Right atrium auricular region (tissue), 2 donors: Measurements from ENCODE around the gene SV2A. TPM values are rescaled to one million over a fixed set of nuclear protein-coding genes. Genes with fewer than 3 reads are reported as not detected.
A peak's percentile ranks its signal among the peaks of the same experiment; 100 is the strongest.
"Not testable (repeated sequence)": the region's sequence is repeated elsewhere in the genome, so short reads cannot be mapped to it uniquely, and the experiment has no call there.

Source experiments
- DNase-seq: peaks from one replicate; pipeline ENCODE4 v3.0.0-alpha.2; 2019; ENCODE audit warnings: low spot score
- H3K27ac ChIP-seq, 2 donors: fragments of 200-600 bp; sonication (generic); 1 replicate in 1 of 2; 2 replicates in 1 of 2; pipeline ENCODE4 v1.5.1; 2016 to 2019
- H3K27me3 ChIP-seq, 2 donors: fragments of 200-600 bp; sonication (generic); one replicate each; pipeline versions ENCODE4 v1.5.1 to v1.6.0; 2017 to 2019
- H3K36me3 ChIP-seq: fragments of 200-600 bp; sonication (generic); one replicate; pipeline ENCODE4 v1.5.1; 2016
- H3K4me1 ChIP-seq, 2 donors: fragments of 200-600 bp; sonication (generic); one replicate each; pipeline versions ENCODE4 v1.5.1 to v1.6.0; 2017 to 2019
- H3K4me3 ChIP-seq, 2 donors: fragments of 200-600 bp; sonication (generic); 1 replicate in 1 of 2; 2 replicates in 1 of 2; pipeline ENCODE4 v1.5.1; 2017 to 2019; ENCODE audit warnings: mild to moderate bottlenecking in 1 of 2, moderate library complexity in 1 of 2
- H3K9me3 ChIP-seq, 2 donors: fragments of 200-600 bp; sonication (generic); one replicate each; pipeline ENCODE4 v1.5.1; 2019
- total RNA-seq, 2 donors: library from RNA; depleted of rRNA; stranded (reverse); fragments of >200 nt; gene quantifications; one replicate each; pipeline ENCODE4 v1.1.0, GENCODE V29; 2016
- TF ChIP-seq, protein P1 (sequence below), 2 donors: fragments of 200-600 bp; sonication (generic); IDR thresholded peaks; one replicate each; pipeline ENCODE4 v1.5.1; 2019; ENCODE audit warnings: antibody characterized with exemption in 2 of 2

Gene SV2A
- total RNA-seq, 2 donors from 2014 or later = 1.0 to 6.3 TPM

DNA sequence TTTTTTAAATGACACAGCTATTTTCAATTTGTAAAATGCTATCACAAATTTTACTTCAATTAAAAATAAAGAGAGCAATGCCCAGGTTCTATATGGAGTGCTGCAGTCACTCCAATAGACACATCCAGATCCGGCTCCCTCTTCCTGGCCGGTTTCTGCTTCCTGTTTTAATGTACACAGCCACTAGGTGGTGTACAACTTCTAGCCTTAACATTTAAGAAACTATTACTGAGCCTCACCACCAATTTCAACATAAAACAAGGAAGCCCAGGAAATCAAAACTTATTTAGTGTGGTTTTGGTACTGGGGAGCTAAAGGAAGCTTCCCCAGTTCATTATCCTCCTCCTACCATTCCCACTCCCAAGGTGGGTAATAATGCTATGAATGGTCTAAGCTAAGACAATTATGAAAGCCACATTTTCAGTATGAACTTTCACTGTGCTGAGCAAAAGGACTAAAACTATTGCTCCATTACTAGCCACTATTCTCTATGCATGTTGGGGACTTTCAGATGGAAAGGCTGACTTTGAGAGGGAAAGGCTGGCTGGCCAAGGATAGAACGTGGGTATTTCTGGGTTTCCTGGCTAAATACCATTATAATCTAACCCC lies 44.5 kb upstream of the SV2A start:
- peak overlapping the region; percentile 6 to 39 for H3K27ac ChIP-seq
- no peaks in the 10 kb centered on the region for H3K9me3 ChIP-seq
- H3K36me3 ChIP-seq = peaks cover 77% of the 10 kb centered on the region
- TF ChIP-seq, protein P1, sequence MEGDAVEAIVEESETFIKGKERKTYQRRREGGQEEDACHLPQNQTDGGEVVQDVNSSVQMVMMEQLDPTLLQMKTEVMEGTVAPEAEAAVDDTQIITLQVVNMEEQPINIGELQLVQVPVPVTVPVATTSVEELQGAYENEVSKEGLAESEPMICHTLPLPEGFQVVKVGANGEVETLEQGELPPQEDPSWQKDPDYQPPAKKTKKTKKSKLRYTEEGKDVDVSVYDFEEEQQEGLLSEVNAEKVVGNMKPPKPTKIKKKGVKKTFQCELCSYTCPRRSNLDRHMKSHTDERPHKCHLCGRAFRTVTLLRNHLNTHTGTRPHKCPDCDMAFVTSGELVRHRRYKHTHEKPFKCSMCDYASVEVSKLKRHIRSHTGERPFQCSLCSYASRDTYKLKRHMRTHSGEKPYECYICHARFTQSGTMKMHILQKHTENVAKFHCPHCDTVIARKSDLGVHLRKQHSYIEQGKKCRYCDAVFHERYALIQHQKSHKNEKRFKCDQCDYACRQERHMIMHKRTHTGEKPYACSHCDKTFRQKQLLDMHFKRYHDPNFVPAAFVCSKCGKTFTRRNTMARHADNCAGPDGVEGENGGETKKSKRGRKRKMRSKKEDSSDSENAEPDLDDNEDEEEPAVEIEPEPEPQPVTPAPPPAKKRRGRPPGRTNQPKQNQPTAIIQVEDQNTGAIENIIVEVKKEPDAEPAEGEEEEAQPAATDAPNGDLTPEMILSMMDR (IDR thresholded peaks at IDR 0.05) = peak; percentile 56 to 85
- H3K4me3 ChIP-seq = no peak overlapping the region
- H3K27me3 ChIP-seq = no peaks in the 10 kb centered on the region
- H3K4me1 ChIP-seq = peaks cover 0 to 14% of the 10 kb centered on the region in 2 donors
- peak; percentile 73 for DNase-seq

DNA sequence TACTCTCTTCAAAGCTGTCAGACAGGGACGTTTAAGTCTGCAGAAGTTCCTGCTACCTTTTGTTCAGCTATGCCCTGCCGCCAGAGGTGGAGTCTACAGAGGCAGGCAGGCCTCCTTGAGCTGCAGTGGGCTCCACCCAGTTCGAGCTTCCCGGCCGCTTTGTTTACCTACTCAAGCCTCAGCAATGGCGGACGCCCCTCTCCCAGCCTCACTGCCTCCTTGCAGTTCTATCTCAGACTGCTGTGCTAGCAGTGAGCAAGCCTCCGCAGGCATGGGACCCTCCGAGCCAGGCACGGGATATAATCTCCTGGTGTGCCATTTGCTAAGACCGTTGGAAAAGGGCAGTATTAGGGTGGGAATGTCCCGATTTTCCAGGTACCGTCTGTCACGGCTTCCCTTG lies 39.9 kb upstream of the SV2A start:
- H3K4me1 ChIP-seq, H3K27ac ChIP-seq, H3K4me3 ChIP-seq, DNase-seq, H3K27me3 ChIP-seq, H3K9me3 ChIP-seq: not testable (repeated sequence)
- H3K36me3 ChIP-seq = peaks cover 36% of the 10 kb centered on the region

DNA sequence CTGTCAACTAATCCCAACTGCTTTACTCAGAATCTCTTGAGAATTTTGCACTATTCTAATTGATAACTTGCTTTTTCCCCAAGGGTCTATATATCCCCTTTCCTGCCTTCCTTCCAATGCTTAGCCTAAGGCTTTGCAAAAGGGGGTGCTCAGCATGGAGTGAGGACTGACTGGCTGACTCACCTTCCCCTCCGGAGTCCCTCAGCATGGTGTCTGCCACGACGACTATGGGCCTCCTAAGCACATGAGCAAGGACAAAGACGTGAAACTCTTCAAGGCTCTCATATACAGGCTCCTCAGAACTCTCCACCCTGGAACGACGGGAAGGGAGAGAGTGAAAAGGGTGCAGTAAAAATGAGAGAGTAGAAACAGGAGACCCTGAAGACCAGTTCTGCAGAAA lies 32.3 kb upstream of the SV2A start:
- TF ChIP-seq, protein P1 (IDR thresholded peaks at IDR 0.05) = no peak
- no peak overlapping the region for H3K4me3 ChIP-seq
- H3K36me3 ChIP-seq = peaks cover 51% of the 10 kb centered on the region
- H3K9me3 ChIP-seq = no peaks in the 10 kb centered on the region
- no peaks in the 10 kb centered on the region for H3K4me1 ChIP-seq
- DNase-seq = no peak
- no peaks in the 10 kb centered on the region for H3K27me3 ChIP-seq
- H3K27ac ChIP-seq = no peak overlapping the region

DNA sequence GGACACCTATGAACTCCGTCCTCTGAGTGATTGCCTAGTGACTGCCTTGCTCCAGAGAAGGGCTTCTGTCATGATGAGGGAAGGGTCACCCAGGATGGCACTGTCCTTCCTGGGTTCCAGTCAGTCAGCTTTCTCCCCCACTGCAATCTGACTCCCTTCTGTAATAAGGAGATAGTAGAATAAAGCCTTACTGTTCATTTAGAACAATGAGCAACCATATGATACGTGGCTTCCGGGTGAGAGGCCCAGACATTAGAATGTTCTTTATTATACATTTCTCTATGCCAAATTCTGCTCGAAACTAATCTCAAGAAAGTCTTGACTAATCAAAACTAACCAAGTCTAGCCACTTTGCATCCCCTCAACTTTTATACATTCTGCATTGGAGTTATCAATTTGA lies 27.6 kb upstream of the SV2A start:
- Histone ChIP-seq H3K27me3 (no peaks in the 10 kb centered on the region), H3K9me3 (no peaks in the 10 kb centered on the region), H3K27ac (no peak overlapping the region), H3K4me3 (no peak overlapping the region), H3K4me1 (peaks cover 0 to 12% of the 10 kb centered on the region in 2 donors), H3K36me3 (peaks cover 63% of the 10 kb centered on the region)
- TF ChIP-seq, protein P1 (IDR thresholded peaks at IDR 0.05) = no peak
- no peak for DNase-seq

DNA sequence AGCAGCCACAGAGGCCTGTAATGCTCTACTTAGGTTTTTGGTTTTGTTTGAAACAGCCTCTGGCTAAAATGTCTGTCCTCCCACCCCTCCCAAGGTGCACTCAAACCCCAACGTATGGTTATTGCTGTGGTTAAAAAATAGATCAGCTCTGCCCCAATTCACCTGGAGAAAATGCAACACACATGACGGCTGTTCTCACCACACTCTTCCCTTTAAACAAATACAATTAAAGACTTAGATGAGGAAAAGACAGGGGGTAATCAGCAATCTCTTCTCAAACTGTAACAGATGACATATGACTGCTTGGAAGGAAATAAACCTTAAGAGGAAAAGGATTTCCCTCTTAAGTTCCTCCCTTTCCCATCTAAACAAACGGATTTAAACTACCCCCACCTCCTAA lies 25.2 kb upstream of the SV2A start:
- Histone ChIP-seq H3K27ac (no peak overlapping the region), H3K9me3 (no peaks in the 10 kb centered on the region), H3K4me1 (peaks cover 0 to 30% of the 10 kb centered on the region in 2 donors), H3K36me3 (peaks cover 43% of the 10 kb centered on the region), H3K27me3 (no peaks in the 10 kb centered on the region), H3K4me3 (no peak overlapping the region)
- TF ChIP-seq, protein P1 (IDR thresholded peaks at IDR 0.05) = no peak
- no peak for DNase-seq

DNA sequence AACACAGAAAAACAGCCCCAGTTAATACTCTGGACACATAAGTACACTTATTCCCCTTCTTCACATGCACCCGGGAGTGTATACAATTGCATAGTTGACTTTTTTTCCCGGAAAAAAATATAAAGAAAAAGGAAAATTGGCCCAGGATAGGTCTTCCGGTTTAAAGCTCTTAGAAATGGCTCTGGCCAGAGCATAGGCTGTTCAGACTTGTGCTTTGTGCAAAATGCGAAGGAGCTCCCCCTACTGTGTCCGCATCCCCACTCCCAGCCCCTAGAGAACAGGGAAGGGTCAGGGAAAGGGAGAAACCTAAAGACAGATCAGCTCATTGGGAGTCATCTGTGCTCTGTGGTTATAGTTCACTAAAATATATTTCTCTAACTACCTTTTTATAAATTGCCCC lies 24.6 kb upstream of the SV2A start:
- Histone ChIP-seq H3K36me3 (peaks cover 37% of the 10 kb centered on the region), H3K9me3 (no peaks in the 10 kb centered on the region), H3K4me3 (no peak overlapping the region), H3K27me3 (no peaks in the 10 kb centered on the region), H3K27ac (peak overlapping the region in 1 of 2 donors; percentile 8), H3K4me1 (peaks cover 0 to 37% of the 10 kb centered on the region in 2 donors)
- DNase-seq = no peak
- TF ChIP-seq, protein P1 (IDR thresholded peaks at IDR 0.05) = peak in 1 of 2 donors; percentile 54
